Measurements from ENCODE around the gene XRRA1. TPM values are rescaled to one million over a fixed set of nuclear protein-coding genes. Genes with fewer than 3 reads are reported as not detected.

The XRRA1 gene
- total and polyA plus RNA-seq, 12 donors, result 1.8 to 22.8 (median 9.6) TPM

GRCh38 chr11:74942073-74942759 is 6.7 kb downstream of the XRRA1 start:
- DNase-seq, result no peak
- Histone ChIP-seq H3K27ac (no peak overlapping the region), H3K9me3 (no peaks in the 10 kb centered on the region), H3K27me3 (no peaks in the 10 kb centered on the region), H3K4me3 (no peak overlapping the region), H3K4me1 (peaks cover 0 to 20% (median 3%) of the 10 kb centered on the region in 9 donors), H3K36me3 (peaks cover 0 to 78% (median 0%) of the 10 kb centered on the region in 9 donors)
- TF ChIP-seq CTCF (IDR thresholded peaks at IDR 0.05), result no peak
- intact Hi-C loops (cut with DNase I), result no loop called here
- WGBS, 2 donors, result 86 to 91% methylated on average over 5 of the region's 5 CpGs
- ATAC-seq, result no peak

- no peak overlapping the region for H3K4me3 ChIP-seq
- peak in 4 of 8 donors; percentile 4 to 65 (median 36) for ATAC-seq
- H3K36me3 ChIP-seq, result peaks cover 0 to 85% (median 0%) of the 10 kb centered on the region in 9 donors
- no peaks in the 10 kb centered on the region for H3K27me3 ChIP-seq
- intact Hi-C loops (cut with DNase I), result no loop called here
- no peak for DNase-seq
- peaks cover 0 to 22% (median 0%) of the 10 kb centered on the region in 9 donors for H3K4me1 ChIP-seq
- no peak overlapping the region for H3K27ac ChIP-seq
- no peak for TF ChIP-seq CTCF (IDR thresholded peaks at IDR 0.05)
- no peaks in the 10 kb centered on the region for H3K9me3 ChIP-seq
Measured at GRCh38 chr11:74941492-74941891, 7.4 kb downstream of the XRRA1 start.

GRCh38 chr11:74937696-74938475 is 11.0 kb downstream of the XRRA1 start:
- peaks cover 0 to 99% (median 21%) of the 10 kb centered on the region in 9 donors for H3K36me3 ChIP-seq
- 90 to 92% methylated on average over 5 of the region's 5 CpGs for WGBS, 2 donors
- H3K4me3 ChIP-seq, result no peak overlapping the region
- ATAC-seq (no peak), DNase-seq (no peak)
- H3K27ac ChIP-seq, result no peak overlapping the region
- intact Hi-C loops (cut with DNase I), result loop anchor here in 2 of 10 donors (5.0 to 10.0 kb wide), 2 partner anchors 89 to 307 kb away; partner anchors contain the start of gene TPBGL (in 1 of the 2)
- no peak for TF ChIP-seq CTCF (IDR thresholded peaks at IDR 0.05)
- H3K4me1 ChIP-seq, result peaks cover 0 to 25% (median 0%) of the 10 kb centered on the region in 9 donors
- no peaks in the 10 kb centered on the region for H3K27me3 ChIP-seq
- no peaks in the 10 kb centered on the region for H3K9me3 ChIP-seq

DNA sequence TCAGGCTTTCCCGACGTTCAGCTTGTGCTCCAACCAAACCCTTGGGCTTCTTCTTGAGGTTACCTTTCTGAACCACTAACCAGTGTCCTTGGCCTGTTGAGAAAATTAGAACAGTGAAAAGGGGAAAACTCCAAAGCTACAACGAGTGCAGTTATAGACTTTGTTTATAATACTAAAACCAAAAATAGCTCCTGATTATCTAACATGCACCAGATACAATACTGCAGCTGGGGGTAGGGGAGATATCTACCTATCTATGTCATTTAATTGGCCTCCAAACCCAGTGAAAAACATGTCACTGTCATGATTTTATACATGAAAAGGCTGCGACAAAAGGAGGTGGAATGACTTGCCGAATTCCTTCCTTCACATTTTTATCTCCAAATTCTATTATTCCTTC is 11.9 kb downstream of the XRRA1 start:
- Histone ChIP-seq H3K36me3 (peaks cover 0 to 99% (median 21%) of the 10 kb centered on the region in 9 donors), H3K4me1 (peaks cover 0 to 17% (median 0%) of the 10 kb centered on the region in 9 donors), H3K9me3 (no peaks in the 10 kb centered on the region), H3K27me3 (no peaks in the 10 kb centered on the region), H3K27ac (no peak overlapping the region), H3K4me3 (no peak overlapping the region)
- ATAC-seq, result no peak
- no peak for TF ChIP-seq CTCF (IDR thresholded peaks at IDR 0.05)
- DNase-seq, result no peak
- intact Hi-C loops (cut with DNase I), result loop anchor here in 2 of 10 donors (5.0 to 10.0 kb wide), 2 partner anchors 90 to 308 kb away; partner anchors contain the start of gene TPBGL (in 1 of the 2)
- 79 to 82% methylated on average over 5 of the region's 5 CpGs for WGBS, 2 donors
